Panc1 (cell line): Measurements from ENCODE around the gene LAMA5. TPM values are rescaled to one million over a fixed set of nuclear protein-coding genes. Genes with fewer than 3 reads are reported as not detected.
A peak's percentile ranks its signal among the peaks of the same experiment; 100 is the strongest.

Experiments used
- ATAC-seq: fragments of 200-7000 bp; cut with Tn5 transposase; 2 replicates; pipeline ENCODE4 v1.9.1; 2020; ENCODE audit warnings: mild to moderate bottlenecking, moderate library complexity
- BruUV-seq: library from RNA; stranded (reverse); fragments of 400-500 nt; replicated peaks from 2 replicates; lab custom pipeline; 2021; lab: Mats Ljungman, UMichigan
- CTCF ChIA-PET: fragments of 300-600 bp; sonication (Branson Sonifier 250); formaldehyde crosslinking; loops from one replicate; lab custom pipeline; 2022; ENCODE audit warnings: antibody characterized with exemption; lab: Charles Lee
- POLR2A ChIA-PET: fragments of 300-600 bp; sonication (Branson Sonifier 250); formaldehyde crosslinking; loops from one replicate; lab custom pipeline; 2022; ENCODE audit warnings: antibody characterized with exemption; lab: Charles Lee
- DNase-seq: peaks from one replicate; pipeline ENCODE4 v3.0.0-alpha.2; 2010; ENCODE audit warnings: low read depth, low spot score
- H3K27ac ChIP-seq: 2 replicates; pipeline ENCODE4 v1.5.1; 2011; ENCODE audit warnings: mild to moderate bottlenecking, low read length, inconsistent platforms
- H3K27me3 ChIP-seq: fragments of 200-500 bp; sonication (Bioruptor generic); 2 replicates; pipeline ENCODE4 v1.6.0; 2014; ENCODE audit warnings: low read length, inconsistent platforms; ENCODE audit not compliant: control insufficient read depth, insufficient read depth
- H3K36me3 ChIP-seq: fragments of 200-500 bp; sonication (Bioruptor generic); 2 replicates; pipeline ENCODE4 v1.5.1; 2014; ENCODE audit warnings: inconsistent platforms, mild to moderate bottlenecking, low read length, moderate library complexity; ENCODE audit not compliant: control insufficient read depth, insufficient read depth
- H3K4me1 ChIP-seq: 2 replicates; pipeline ENCODE4 v1.5.1; 2011; ENCODE audit warnings: inconsistent platforms, mild to moderate bottlenecking, low read length, moderate library complexity; ENCODE audit not compliant: control insufficient read depth, insufficient read depth
- H3K4me3 ChIP-seq, 2 experiments: 2 replicates each; pipeline ENCODE4 v1.5.1; 2011 to 2012; ENCODE audit warnings: low read depth in 2 of 2, low read length in 2 of 2, mild to moderate bottlenecking in 2 of 2, inconsistent platforms in 1 of 2, moderate library complexity in 1 of 2
- H3K9me3 ChIP-seq: fragments of 200-500 bp; sonication (Bioruptor generic); 2 replicates; pipeline ENCODE4 v1.5.1; 2014; ENCODE audit warnings: low read depth, mild to moderate bottlenecking, inconsistent platforms, low read length, moderate library complexity; ENCODE audit not compliant: control insufficient read depth, insufficient read depth
- CTCF ChIP-seq: fragments of 450-650 bp; IDR thresholded peaks from 2 replicates; pipeline ENCODE4 v1.5.1; 2017; ENCODE audit warnings: mild to moderate bottlenecking
- POLR2AphosphoS5 ChIP-seq: IDR thresholded peaks from 2 replicates; pipeline ENCODE4 v1.6.1; 2012; ENCODE audit warnings: mild to moderate bottlenecking, low read depth, low read length, moderate library complexity
- REST ChIP-seq, 2 experiments: IDR thresholded peaks; 2 replicates each; pipeline ENCODE4 v1.6.1; 2011 to 2012; ENCODE audit warnings: low read depth in 2 of 2, control low read depth in 1 of 2, low read length in 1 of 2, mild to moderate bottlenecking in 1 of 2, moderate library complexity in 1 of 2; ENCODE audit not compliant: insufficient read depth in 1 of 2
- SIN3A ChIP-seq: IDR thresholded peaks from 2 replicates; pipeline ENCODE4 v1.6.1; 2012; ENCODE audit warnings: low read depth, mild to moderate bottlenecking, low read length, moderate library complexity, borderline replicate concordance; ENCODE audit not compliant: insufficient read depth
- TCF7L2 ChIP-seq: IDR thresholded peaks from 2 replicates; pipeline ENCODE4 v1.6.1; 2011; ENCODE audit warnings: mild to moderate bottlenecking, low read depth, low read length, inconsistent platforms
- in situ Hi-C: cut with HindIII; loops from 2 replicates; pipeline ENCODE4 v1.10.0; 2016; ENCODE audit warnings: low sequenced_read_pairs, low pct_unique_long_range_greater_than_20kb
- intact Hi-C: fragments of 100-400 bp; cut with micrococcal nuclease; formaldehyde crosslinking; loops from one replicate; pipeline ENCODE4 v1.10.0; 2022; ENCODE audit not compliant: unreplicated experiment
- total RNA-seq: library from RNA; stranded (reverse); gene quantifications from one replicate; pipeline ENCODE4 v1.2.1, GENCODE V29; 2021; ENCODE audit not compliant: unreplicated experiment

Gene LAMA5
- total RNA-seq, 1 experiment from 2014 or later: 497 TPM

GRCh38 chr20:62311832-62312661 is 55.1 kb downstream of the LAMA5 start:
- no TSS peak for BruUV-seq
- Histone ChIP-seq H3K9me3 (no peaks in the 10 kb centered on the region), H3K27me3 (no peaks in the 10 kb centered on the region), H3K4me1 (peaks cover 41% of the 10 kb centered on the region), H3K27ac (no peak overlapping the region), H3K36me3 (peaks cover 20% of the 10 kb centered on the region), H3K4me3 (no peak overlapping the region)
- ATAC-seq (no peak), DNase-seq (no peak)
- CTCF ChIA-PET: no interaction called here
- no peak for TF ChIP-seq CTCF
- no peak for TF ChIP-seq REST (IDR thresholded peaks at IDR 0.05; ENCODE audit: insufficient read depth in 1 of 2, low read depth in 2 of 2, low read length in 1 of 2)
- no peak for TF ChIP-seq SIN3A
- TF ChIP-seq TCF7L2: no peak
- no peak for TF ChIP-seq POLR2AphosphoS5
- intact Hi-C loops (no loop called here), in situ Hi-C loops (no loop called here)
- POLR2A ChIA-PET: no interaction called here

- DNase-seq: no peak
- ChIA-PET POLR2A (no interaction called here), CTCF (no interaction called here)
- H3K27me3 ChIP-seq: no peaks in the 10 kb centered on the region
- intact Hi-C loops: no loop called here
- in situ Hi-C loops: no loop called here
- BruUV-seq: no TSS peak
- ATAC-seq: no peak
- H3K9me3 ChIP-seq: no peaks in the 10 kb centered on the region
- H3K4me3 ChIP-seq: no peak overlapping the region
- TF ChIP-seq TCF7L2: no peak
- TF ChIP-seq SIN3A: no peak
- no peak for TF ChIP-seq POLR2AphosphoS5
- TF ChIP-seq CTCF: no peak
- TF ChIP-seq REST (IDR thresholded peaks at IDR 0.05; ENCODE audit: insufficient read depth in 1 of 2, low read depth in 2 of 2, low read length in 1 of 2): no peak
- peaks cover 16% of the 10 kb centered on the region for H3K36me3 ChIP-seq
- H3K27ac ChIP-seq: peak overlapping the region; percentile 63
- peaks cover 50% of the 10 kb centered on the region for H3K4me1 ChIP-seq
Measured at GRCh38 chr20:62311150-62311549, 56.0 kb downstream of the LAMA5 start.
